ENCODE data around the gene RCCD1. TPM values are rescaled to one million over a fixed set of nuclear protein-coding genes. Genes with fewer than 3 reads are reported as not detected.

Gene RCCD1
- total and polyA plus RNA-seq, 2 donors from 2014 or later = 11.6 TPM

DNA sequence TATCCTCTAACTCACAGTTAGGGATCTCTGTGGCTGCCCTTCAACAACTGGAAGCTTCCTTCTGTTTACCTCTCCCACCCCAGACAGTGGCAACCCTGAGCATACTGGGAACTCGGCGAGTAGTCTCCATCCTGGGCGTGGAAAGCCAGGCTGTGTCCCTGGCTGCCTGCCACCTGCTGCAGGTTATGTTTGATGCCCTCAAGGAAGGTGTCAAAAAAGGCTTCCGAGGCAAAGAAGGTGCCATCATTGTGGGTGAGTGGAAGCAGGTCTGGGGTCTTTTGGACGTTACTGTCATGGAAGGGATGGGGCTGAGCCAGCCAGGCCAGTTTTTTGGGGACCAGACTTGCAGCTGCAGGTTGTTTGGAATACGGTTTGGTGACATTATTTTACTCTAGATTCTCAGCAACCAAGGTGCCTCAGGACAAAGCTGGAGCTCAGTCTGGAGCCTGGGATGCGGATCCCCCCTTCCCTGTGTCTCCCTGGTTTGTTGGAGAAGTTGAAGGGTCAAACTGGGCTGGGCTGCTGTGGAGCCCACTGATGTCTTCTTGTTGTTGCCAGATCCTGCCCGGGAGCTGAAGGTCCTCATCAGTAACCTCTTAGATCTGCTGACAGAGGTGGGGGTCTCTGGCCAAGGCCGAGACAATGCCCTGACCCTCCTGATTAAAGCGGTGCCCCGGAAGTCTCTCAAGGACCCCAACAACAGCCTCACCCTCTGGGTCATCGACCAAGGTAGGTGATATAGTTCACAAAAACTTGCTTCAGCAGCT, 12.1 kb upstream of the RCCD1 start:
- no peak for FAIRE-seq
- peaks cover 8 to 48% (median 44%) of the 10 kb centered on the region in 3 donors for H3K36me3 ChIP-seq (ENCODE audit: control insufficient read depth in 2 of 3, insufficient read depth in 3 of 3, low read length in 3 of 3)
- DNase-seq = peak in 1 of 5 donors; percentile 46
- H3K27me3 ChIP-seq (ENCODE audit: control insufficient read depth, insufficient read depth, low read length) = no peaks in the 10 kb centered on the region
- no peak overlapping the region for H3K9ac ChIP-seq (ENCODE audit: low read length in 3 of 3)
- intact Hi-C loops (cut with DNase I) = no loop called here
- TF ChIP-seq, protein P1, sequence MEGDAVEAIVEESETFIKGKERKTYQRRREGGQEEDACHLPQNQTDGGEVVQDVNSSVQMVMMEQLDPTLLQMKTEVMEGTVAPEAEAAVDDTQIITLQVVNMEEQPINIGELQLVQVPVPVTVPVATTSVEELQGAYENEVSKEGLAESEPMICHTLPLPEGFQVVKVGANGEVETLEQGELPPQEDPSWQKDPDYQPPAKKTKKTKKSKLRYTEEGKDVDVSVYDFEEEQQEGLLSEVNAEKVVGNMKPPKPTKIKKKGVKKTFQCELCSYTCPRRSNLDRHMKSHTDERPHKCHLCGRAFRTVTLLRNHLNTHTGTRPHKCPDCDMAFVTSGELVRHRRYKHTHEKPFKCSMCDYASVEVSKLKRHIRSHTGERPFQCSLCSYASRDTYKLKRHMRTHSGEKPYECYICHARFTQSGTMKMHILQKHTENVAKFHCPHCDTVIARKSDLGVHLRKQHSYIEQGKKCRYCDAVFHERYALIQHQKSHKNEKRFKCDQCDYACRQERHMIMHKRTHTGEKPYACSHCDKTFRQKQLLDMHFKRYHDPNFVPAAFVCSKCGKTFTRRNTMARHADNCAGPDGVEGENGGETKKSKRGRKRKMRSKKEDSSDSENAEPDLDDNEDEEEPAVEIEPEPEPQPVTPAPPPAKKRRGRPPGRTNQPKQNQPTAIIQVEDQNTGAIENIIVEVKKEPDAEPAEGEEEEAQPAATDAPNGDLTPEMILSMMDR (IDR thresholded peaks at IDR 0.05; ENCODE audit: borderline replicate concordance, extremely low read depth, insufficient read depth) = no peak
- no peaks in the 10 kb centered on the region for H3K9me3 ChIP-seq (ENCODE audit: control insufficient read depth in 2 of 3, insufficient read depth in 1 of 3, low read length in 3 of 3)
- H3K4me3 ChIP-seq (ENCODE audit: low read length in 3 of 3) = no peak overlapping the region
- H3K27ac ChIP-seq (ENCODE audit: low read depth in 2 of 2, low read length in 2 of 2) = no peak overlapping the region
- H3K4me1 ChIP-seq (ENCODE audit: control insufficient read depth in 2 of 3, insufficient read depth in 2 of 3, low read depth in 1 of 3, low read length in 3 of 3) = no peaks in the 10 kb centered on the region

DNA sequence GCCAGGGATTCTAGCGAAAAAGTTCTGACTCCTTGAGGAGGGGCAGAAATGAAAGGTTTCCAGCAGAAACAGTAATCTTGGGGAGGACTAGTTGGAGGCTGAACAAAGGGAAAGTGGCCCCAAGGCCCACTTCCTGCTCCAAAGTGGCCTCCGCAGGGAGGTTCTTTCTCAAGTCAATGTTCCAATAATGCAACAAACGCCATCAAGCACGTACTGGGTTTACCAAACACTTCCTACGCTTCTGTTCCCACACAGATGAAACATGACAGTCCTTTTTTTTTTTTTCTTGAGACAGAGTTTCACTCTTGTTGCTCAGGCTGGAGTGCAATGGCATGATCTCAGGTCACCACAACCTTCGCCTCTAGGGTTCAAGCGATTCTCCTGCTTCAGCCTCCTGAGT, 9.6 kb upstream of the RCCD1 start:
- Histone ChIP-seq H3K4me3 (ENCODE audit: low read length in 3 of 3) (no peak overlapping the region), H3K4me1 (ENCODE audit: control insufficient read depth in 2 of 3, insufficient read depth in 2 of 3, low read depth in 1 of 3, low read length in 3 of 3) (no peaks in the 10 kb centered on the region), H3K27me3 (ENCODE audit: control insufficient read depth, insufficient read depth, low read length) (no peaks in the 10 kb centered on the region), H3K36me3 (ENCODE audit: control insufficient read depth in 2 of 3, insufficient read depth in 3 of 3, low read length in 3 of 3) (peaks cover 6 to 47% (median 44%) of the 10 kb centered on the region in 3 donors), H3K9me3 (ENCODE audit: control insufficient read depth in 2 of 3, insufficient read depth in 1 of 3, low read length in 3 of 3) (no peaks in the 10 kb centered on the region), H3K9ac (ENCODE audit: low read length in 3 of 3) (no peak overlapping the region), H3K27ac (ENCODE audit: low read depth in 2 of 2, low read length in 2 of 2) (no peak overlapping the region)
- intact Hi-C loops (cut with DNase I) = no loop called here
- no peak for FAIRE-seq
- TF ChIP-seq, protein P1 (IDR thresholded peaks at IDR 0.05; ENCODE audit: borderline replicate concordance, extremely low read depth, insufficient read depth) = no peak
- peak in 1 of 5 donors; percentile 6 for DNase-seq

DNA sequence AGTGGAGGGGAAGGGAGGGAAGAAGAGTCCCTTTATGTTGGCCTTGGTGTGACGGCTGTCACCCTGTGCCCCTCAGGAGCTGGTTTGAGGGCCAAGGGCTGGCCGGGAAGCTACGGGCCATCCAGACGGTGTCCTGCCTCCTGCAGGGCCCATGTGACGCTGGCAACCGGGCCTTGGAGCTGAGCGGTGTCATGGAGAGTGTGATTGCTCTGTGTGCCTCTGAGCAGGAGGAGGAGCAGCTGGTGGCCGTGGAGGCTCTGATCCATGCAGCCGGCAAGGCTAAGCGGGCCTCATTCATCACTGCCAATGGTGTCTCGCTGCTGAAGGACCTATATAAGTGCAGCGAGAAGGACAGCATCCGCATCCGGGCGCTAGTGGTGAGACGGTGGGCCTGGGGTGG, 8.1 kb upstream of the RCCD1 start:
- FAIRE-seq = no peak
- no peak overlapping the region for H3K9ac ChIP-seq (ENCODE audit: low read length in 3 of 3)
- TF ChIP-seq, protein P1 (IDR thresholded peaks at IDR 0.05; ENCODE audit: borderline replicate concordance, extremely low read depth, insufficient read depth) = no peak

More for the DNA sequence above, 8.1 kb upstream of the RCCD1 start:
- no peak overlapping the region for H3K4me3 ChIP-seq (ENCODE audit: low read length in 3 of 3)
- no peak overlapping the region for H3K27ac ChIP-seq (ENCODE audit: low read depth in 2 of 2, low read length in 2 of 2)
- peaks cover 0 to 43% (median 35%) of the 10 kb centered on the region in 3 donors for H3K36me3 ChIP-seq (ENCODE audit: control insufficient read depth in 2 of 3, insufficient read depth in 3 of 3, low read length in 3 of 3)
- no peaks in the 10 kb centered on the region for H3K9me3 ChIP-seq (ENCODE audit: control insufficient read depth in 2 of 3, insufficient read depth in 1 of 3, low read length in 3 of 3)
- H3K27me3 ChIP-seq (ENCODE audit: control insufficient read depth, insufficient read depth, low read length) = no peaks in the 10 kb centered on the region
- no peaks in the 10 kb centered on the region for H3K4me1 ChIP-seq (ENCODE audit: control insufficient read depth in 2 of 3, insufficient read depth in 2 of 3, low read depth in 1 of 3, low read length in 3 of 3)
- intact Hi-C loops (cut with DNase I) = no loop called here
- peak in 1 of 5 donors; percentile 66 for DNase-seq

All from kidney (tissue), 14 donors.